ENCODE measurements around the gene ARMC5. TPM values are rescaled to one million over a fixed set of nuclear protein-coding genes. Genes with fewer than 3 reads are reported as not detected.

Gene ARMC5
- total and polyA plus RNA-seq, 10 of the 15 experiments (the other 5 are each of a cell fraction or from before 2014, with no cell fraction given): 0.06 to 13.2 (median 5.6) TPM

- in situ Hi-C loops (cut with MboI) (no loop called here), intact Hi-C loops (cut with micrococcal nuclease; ENCODE audit: unreplicated experiment) (no loop called here)
- Histone ChIP-seq H3K9ac (ENCODE audit: control insufficient read depth, insufficient read depth, low read length) (no peak overlapping the region), H3K36me3 (ENCODE audit: control insufficient read depth in 2 of 2, insufficient read depth in 2 of 2, low read length in 1 of 2) (no peaks in the 10 kb centered on the region; a peak in 3 of 4 replicates), H3K4me1 (ENCODE audit: control insufficient read depth, insufficient read depth, low read length) (0 out of 2 replicates have a peak, but pooled peaks cover 3% of the 10 kb centered on the region), H3K79me2 (ENCODE audit: control insufficient read depth, insufficient read depth, low read length) (no peaks in the 10 kb centered on the region), H3K9me3 (replicated peaks; ENCODE audit: control insufficient read depth, insufficient read depth, low read length) (no peaks in the 10 kb centered on the region), H4K20me1 (ENCODE audit: control insufficient read depth, insufficient read depth) (no peaks in the 10 kb centered on the region), H3K27ac (ENCODE audit: control insufficient read depth, insufficient read depth) (no peak overlapping the region), H3K4me2 (ENCODE audit: control insufficient read depth, insufficient read depth) (peak overlapping the region; percentile 93), H3K27me3 (replicated peaks in 1 of 2; ENCODE audit: control insufficient read depth in 2 of 2, insufficient read depth in 2 of 2, low read length in 1 of 2) (no peaks in the 10 kb centered on the region; a peak in 1 of 4 replicates), H2AFZ (ENCODE audit: control insufficient read depth, low read depth, low read length) (peak overlapping the region; percentile 61), H3K4me3 (peak overlapping the region; percentile 52; the same call in 1 of the 2 replicates)
- no TSS peak for BruUV-seq (replicated peaks)
- TF ChIP-seq POLR2A (IDR thresholded peaks at IDR 0.05; ENCODE audit: low read depth, low read length) (peak; percentile 67), TCF3 (IDR thresholded peaks at IDR 0.05; ENCODE audit: borderline replicate concordance, insufficient read depth, low read depth, low read length) (0 out of 2 replicates have a peak, but pooled peaks have one; percentile 16), POLR2AphosphoS2 (IDR thresholded peaks at IDR 0.05; ENCODE audit: low read depth, low read length) (peak; percentile 9; the same call in 1 of the 2 replicates), SMAD1 (IDR thresholded peaks at IDR 0.05; ENCODE audit: low read depth, partially characterized antibody) (no peak)
- TF ChIP-seq, protein P1, sequence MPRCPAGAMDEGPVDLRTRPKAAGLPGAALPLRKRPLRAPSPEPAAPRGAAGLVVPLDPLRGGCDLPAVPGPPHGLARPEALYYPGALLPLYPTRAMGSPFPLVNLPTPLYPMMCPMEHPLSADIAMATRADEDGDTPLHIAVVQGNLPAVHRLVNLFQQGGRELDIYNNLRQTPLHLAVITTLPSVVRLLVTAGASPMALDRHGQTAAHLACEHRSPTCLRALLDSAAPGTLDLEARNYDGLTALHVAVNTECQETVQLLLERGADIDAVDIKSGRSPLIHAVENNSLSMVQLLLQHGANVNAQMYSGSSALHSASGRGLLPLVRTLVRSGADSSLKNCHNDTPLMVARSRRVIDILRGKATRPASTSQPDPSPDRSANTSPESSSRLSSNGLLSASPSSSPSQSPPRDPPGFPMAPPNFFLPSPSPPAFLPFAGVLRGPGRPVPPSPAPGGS (IDR thresholded peaks at IDR 0.05; ENCODE audit: borderline replicate concordance, insufficient read depth, low read depth, low read length, poor library complexity, severe bottlenecking): peak; percentile 22
- FAIRE-seq: no peak
- SMC1A ChIA-PET (ENCODE audit: uncharacterized antibody, unreplicated experiment): no interaction called here
- POLR2A ChIA-PET: interaction anchor here (1.0 kb wide), 1 partner anchor 20 kb away, joined by 3 read pairs; the partner anchor contains the start of gene RUSF1
- CTCF ChIA-PET: interaction anchor here (1.0 kb wide), 1 partner anchor 27 kb away, joined by 3 read pairs; no protein-coding TSS in a partner anchor
- RAD21 ChIA-PET (ENCODE audit: unreplicated experiment): no interaction called here
- no peak for DNase-seq (ENCODE audit: low read depth, low spot score)
- ATAC-seq: peak; percentile 78
- 19% methylated on average over 59 of the region's 60 CpGs for WGBS (ENCODE audit: insufficient coverage, insufficient replicate concordance, low lambda C conversion rate, missing lambda C conversion rate)
These were observed 28.6 kb downstream of the ARMC5 start for GRCh38 chr16:31487720-31488467.

Measured in GM12878 (cell line).